Endothelial cell of umbilical vein (primary cell): ENCODE results near the gene MED29. TPM values are rescaled to one million over a fixed set of nuclear protein-coding genes. Genes with fewer than 3 reads are reported as not detected.

Source experiments
- BruUV-seq: library from RNA; stranded (reverse); fragments of 400-500 nt; replicated peaks from 2 replicates; lab custom pipeline; 2021; lab: Mats Ljungman, UMichigan
- CTCF ChIA-PET: fragments of 300-600, 350-600 bp; sonication (Branson Sonifier 250); formaldehyde crosslinking; loops from one replicate; lab custom pipeline; 2021; ENCODE audit warnings: antibody characterized with exemption, inconsistent platforms; lab: Charles Lee
- POLR2A ChIA-PET: fragments of 300-600, 350-600 bp; sonication (Branson Sonifier 250); formaldehyde crosslinking; loops from one replicate; lab custom pipeline; 2021; ENCODE audit warnings: antibody characterized with exemption, inconsistent platforms; lab: Charles Lee
- DNase-seq: peaks from one replicate; pipeline ENCODE4 v3.0.0-alpha.2; 2011; ENCODE audit warnings: low read depth, low spot score
- FAIRE-seq: peaks from 2 replicates; lab custom pipeline; 2011; peaks lifted over from hg19 to GRCh38; lab: Jason Lieb, UNC
- H2AFZ ChIP-seq: 2 replicates; pipeline ENCODE4 v1.6.0; 2012; ENCODE audit warnings: low read depth, low read length, control low read depth, inconsistent platforms
- H3K27ac ChIP-seq: 2 replicates; pipeline ENCODE4 v1.5.1; 2011; ENCODE audit warnings: low read depth, mild to moderate bottlenecking, control low read depth, low read length, moderate library complexity; ENCODE audit not compliant: insufficient read depth
- H3K27me3 ChIP-seq, 2 experiments: 2 replicates each; pipeline versions ENCODE4 v1.6.0 to v1.6.1; 2011; ENCODE audit warnings: low read length in 2 of 2, mixed read lengths in 1 of 2; ENCODE audit not compliant: control insufficient read depth in 2 of 2, insufficient read depth in 2 of 2
- H3K36me3 ChIP-seq, 2 experiments: 2 replicates in 1 of 2; 3 replicates in 1 of 2; pipeline ENCODE4 v1.5.1; 2011; ENCODE audit warnings: low read length in 2 of 2, mild to moderate bottlenecking in 1 of 2, moderate library complexity in 1 of 2; ENCODE audit not compliant: control insufficient read depth in 2 of 2, insufficient read depth in 2 of 2; ENCODE audit errors: extremely low read depth in 1 of 2
- H3K4me1 ChIP-seq: 3 replicates; pipeline ENCODE4 v1.5.1; 2011; ENCODE audit warnings: mild to moderate bottlenecking, low read length; ENCODE audit not compliant: control insufficient read depth, insufficient read depth; ENCODE audit errors: extremely low read depth
- H3K4me2 ChIP-seq: 2 replicates; pipeline ENCODE4 v1.6.1; 2011; ENCODE audit warnings: low read length, control low read depth, mixed read lengths; ENCODE audit not compliant: insufficient read depth
- H3K4me3 ChIP-seq, 3 experiments: fragments of 200-600 bp in 1 of 3; sonication (generic), shearing (Covaris generic) in 1 of 3; replicated peaks in 1 of 3; 2 replicates each; pipeline ENCODE4 v1.5.1; 2011 to 2016; ENCODE audit warnings: control low read depth in 3 of 3, low read length in 3 of 3, mild to moderate bottlenecking in 2 of 3, inconsistent platforms in 1 of 3, low read depth in 1 of 3, moderate library complexity in 1 of 3; ENCODE audit not compliant: insufficient read depth in 1 of 3
- H3K79me2 ChIP-seq: 2 replicates; pipeline ENCODE4 v1.6.0; 2012; ENCODE audit warnings: low read length, inconsistent platforms; ENCODE audit not compliant: control insufficient read depth, insufficient read depth
- H3K9ac ChIP-seq: replicated peaks from 2 replicates; pipeline ENCODE3; 2011; ENCODE audit warnings: low read length, control low read depth; ENCODE audit not compliant: insufficient read depth; ENCODE audit errors: extremely low read depth
- H3K9me1 ChIP-seq: replicated peaks from 3 replicates; pipeline ENCODE4 v1.6.0; 2011; ENCODE audit warnings: mild to moderate bottlenecking, low read length; ENCODE audit not compliant: control insufficient read depth, insufficient read depth; ENCODE audit errors: extremely low read depth
- H3K9me3 ChIP-seq: replicated peaks from 2 replicates; pipeline ENCODE4 v1.5.1; 2012; ENCODE audit warnings: low read length, inconsistent platforms; ENCODE audit not compliant: control insufficient read depth, insufficient read depth
- H4K20me1 ChIP-seq: replicated peaks from 2 replicates; pipeline ENCODE3; 2011; ENCODE audit warnings: mild to moderate bottlenecking, low read length; ENCODE audit not compliant: control insufficient read depth, insufficient read depth; ENCODE audit errors: extremely low read depth
- CTCF ChIP-seq, 2 donors: IDR thresholded peaks; 1 replicate in 1 of 2; 2 replicates in 1 of 2; pipeline ENCODE4 v1.5.1; 2011; ENCODE audit warnings: low read length in 2 of 2, mild to moderate bottlenecking in 2 of 2, moderate library complexity in 2 of 2, control low read depth in 1 of 2, inconsistent platforms in 1 of 2, low read depth in 1 of 2; ENCODE audit not compliant: insufficient read depth in 1 of 2; ENCODE audit errors: extremely low read depth in 1 of 2
- EZH2 ChIP-seq: IDR thresholded peaks from 2 replicates; pipeline ENCODE4 v1.6.1; 2012; ENCODE audit warnings: borderline replicate concordance, low read depth, mild to moderate bottlenecking, moderate library complexity, low read length, inconsistent platforms; ENCODE audit not compliant: severe bottlenecking
- FOS ChIP-seq: IDR thresholded peaks from 2 replicates; pipeline ENCODE4 v1.6.1; 2011; ENCODE audit warnings: mild to moderate bottlenecking, low read length, moderate library complexity, borderline replicate concordance; ENCODE audit not compliant: insufficient read depth
- GATA2 ChIP-seq: IDR thresholded peaks from 2 replicates; pipeline ENCODE4 v1.7.0; 2011; ENCODE audit warnings: low read depth, mild to moderate bottlenecking, moderate library complexity, mixed read lengths, low read length; ENCODE audit not compliant: insufficient read length, insufficient read depth
- JUN ChIP-seq: IDR thresholded peaks from 2 replicates; pipeline ENCODE4 v1.6.1; 2011; ENCODE audit warnings: borderline replicate concordance, low read depth; ENCODE audit not compliant: insufficient read length, insufficient read depth
- MYC ChIP-seq: IDR thresholded peaks from one replicate; pipeline ENCODE4 v1.6.1; 2011; ENCODE audit warnings: mild to moderate bottlenecking, low read depth, low read length
- POLR2A ChIP-seq: IDR thresholded peaks from 2 replicates; pipeline ENCODE4 v1.6.1; 2012; ENCODE audit warnings: low read depth, mild to moderate bottlenecking, control low read depth, low read length
- POLR2AphosphoS5 ChIP-seq: IDR thresholded peaks from 2 replicates; pipeline ENCODE4 v1.6.1; 2012; ENCODE audit warnings: low read depth, mild to moderate bottlenecking, control low read depth, low read length, moderate library complexity; ENCODE audit not compliant: insufficient read depth
- dilution Hi-C: fragments of 300-500 bp; cut with MboI; formaldehyde crosslinking; loops from one replicate; pipeline ENCODE4 v1.15.0; 2019; ENCODE audit warnings: low sequenced_read_pairs; ENCODE audit not compliant: extremely low pct_ligation_motif_present
- intact Hi-C: fragments of 100-400 bp; cut with micrococcal nuclease; formaldehyde crosslinking; loops from one replicate; pipeline ENCODE4 v1.10.0; 2022
- polyA plus RNA-seq, 4 experiments: library from polyadenylated mRNA; depleted of rRNA in 3 of 4; stranded (reverse) in 3 of 4; unstranded in 1 of 4; fragments of >200 nt; gene quantifications; 2 replicates each; pipeline versions ENCODE4 v1.2.1 to v1.2.3, GENCODE V29; 2011 to 2012; ENCODE audit warnings: missing spikeins in 1 of 4
- total RNA-seq: library from RNA; stranded (reverse); gene quantifications from 2 replicates; pipeline ENCODE4 v1.2.3, GENCODE V29; 2021
- TF ChIP-seq, protein P1 (sequence below): IDR thresholded peaks from 2 replicates; pipeline ENCODE4 v1.6.1; 2011; ENCODE audit not compliant: insufficient read depth, insufficient read length

MED29 gene
- total and polyA plus RNA-seq, 2 donors (not counting 3 experiments of a cell fraction or from before 2014, with no cell fraction given), result 25.5 to 50.4 TPM

- ChIA-PET CTCF (interaction anchor here (5.0 kb wide), 1 partner anchor 10 kb away, joined by 42 read pairs; no protein-coding TSS in a partner anchor), POLR2A (interaction anchor here (0.5 to 2.4 kb wide), 7 partner anchors 9 to 476 kb away, joined by 3 to 10 read pairs (median 5); partner anchors contain the start of genes MED29, MRPS12, PAF1 and RPS16)
- peaks cover 22% of the 10 kb centered on the region for H3K79me2 ChIP-seq
- peak within 1 kb of the TSS; percentile 18 for H2AFZ ChIP-seq
- peak within 1 kb of the TSS; percentile 83 for H3K27ac ChIP-seq
- no peaks in the 10 kb centered on the region for H4K20me1 ChIP-seq
- no peaks in the 10 kb centered on the region for H3K9me1 ChIP-seq
- H3K27me3 ChIP-seq, result no peaks in the 10 kb centered on the region
- peak within 1 kb of the TSS; percentile 83 for H3K4me2 ChIP-seq
- H3K4me1 ChIP-seq, result peaks cover 57% of the 10 kb centered on the region
- intact Hi-C loops (no loop called here), dilution Hi-C loops (no loop called here)
- H3K4me3 ChIP-seq, result peak within 1 kb of the TSS; percentile 71 to 96 (median 88)
- BruUV-seq, result TSS peak; percentile 69
- FAIRE-seq, result peak; percentile 75
- H3K9ac ChIP-seq, result peak within 1 kb of the TSS; percentile 92
- no peak for TF ChIP-seq EZH2
- TF ChIP-seq, protein P1, sequence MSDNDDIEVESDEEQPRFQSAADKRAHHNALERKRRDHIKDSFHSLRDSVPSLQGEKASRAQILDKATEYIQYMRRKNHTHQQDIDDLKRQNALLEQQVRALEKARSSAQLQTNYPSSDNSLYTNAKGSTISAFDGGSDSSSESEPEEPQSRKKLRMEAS, result peak; percentile 4
- peak in 1 of 2 donors; percentile 9 for TF ChIP-seq CTCF (IDR thresholded peaks at IDR 0.05; ENCODE audit: extremely low read depth in 1 of 2, insufficient read depth in 1 of 2, low read depth in 1 of 2, low read length in 2 of 2)
- TF ChIP-seq GATA2, result no peak
- TF ChIP-seq MYC, result no peak
- no peak for TF ChIP-seq FOS
- TF ChIP-seq POLR2AphosphoS5, result peak; percentile 98
- no peak for TF ChIP-seq JUN
- peak; percentile 99 for TF ChIP-seq POLR2A
- H3K36me3 ChIP-seq, result no peaks in the 10 kb centered on the region
- DNase-seq, result peak; percentile 76
- H3K9me3 ChIP-seq, result no peaks in the 10 kb centered on the region
Observed at GRCh38 chr19:39406656-39407409, 15.7 kb downstream of the MED29 start, which contains the start of gene ZFP36. Gene ZFP36, plus strand, starts transcription at chr19:39406847. Its CDS starts 58 bp downstream, at chr19:39406905.
